ENCODE data around the gene UBE2E1.

UBE2E1 gene
- 45.1 to 120 (median 75.5) reads per million in 18 experiments for total RNA-seq

DNA sequence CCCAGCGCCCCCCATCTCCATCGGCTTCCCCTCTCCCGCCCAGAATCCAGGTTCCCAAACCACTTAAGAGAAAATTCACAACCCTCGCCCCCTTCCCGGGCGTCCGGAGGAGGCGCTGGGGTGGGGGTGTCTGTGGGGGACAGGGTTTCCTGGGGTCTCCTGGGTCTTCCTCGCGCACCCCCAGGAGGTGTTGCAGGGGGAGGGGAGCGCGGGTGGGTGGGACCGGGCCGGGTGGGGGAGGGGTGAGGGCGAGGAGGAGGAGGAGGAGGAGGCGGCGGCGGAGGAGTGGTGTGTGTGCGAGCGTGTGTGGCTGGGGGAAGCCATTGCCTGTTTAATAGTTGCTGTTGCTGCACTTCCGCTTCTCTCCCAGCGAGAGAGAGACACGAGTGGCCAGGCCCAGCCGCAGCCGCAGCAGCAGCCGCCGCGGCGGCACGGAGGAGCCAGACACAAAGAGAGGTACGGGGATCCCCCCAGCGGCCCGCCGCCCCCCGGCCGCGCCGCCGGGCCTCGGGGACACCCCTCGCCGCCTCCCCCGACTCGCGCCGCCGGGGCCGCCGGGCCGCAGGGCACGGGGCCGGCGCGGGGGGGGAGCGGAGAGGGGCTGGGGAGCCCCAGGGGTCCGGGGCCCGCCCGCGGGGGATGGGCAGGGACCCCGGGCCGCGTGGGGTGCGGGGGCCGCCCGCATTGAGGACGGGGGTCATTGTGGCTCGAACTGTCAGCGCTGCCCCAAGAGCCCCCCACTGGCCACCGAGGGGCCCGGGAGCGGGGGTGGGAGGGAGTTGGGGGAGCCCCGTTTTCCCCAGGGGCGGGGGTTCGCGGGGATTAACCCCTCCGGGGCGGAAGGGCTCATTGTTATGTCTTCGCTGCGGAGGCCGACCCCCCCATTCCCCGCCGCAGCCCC is at the start of gene UBE2E1:
UBE2E1 (plus strand) TSS at position 323 of the 901 bp plus-strand sequence. CDS start 1,315 bp downstream, outside the sequence.
- DNase-seq, result peak; percentile 73 to 86

DNA sequence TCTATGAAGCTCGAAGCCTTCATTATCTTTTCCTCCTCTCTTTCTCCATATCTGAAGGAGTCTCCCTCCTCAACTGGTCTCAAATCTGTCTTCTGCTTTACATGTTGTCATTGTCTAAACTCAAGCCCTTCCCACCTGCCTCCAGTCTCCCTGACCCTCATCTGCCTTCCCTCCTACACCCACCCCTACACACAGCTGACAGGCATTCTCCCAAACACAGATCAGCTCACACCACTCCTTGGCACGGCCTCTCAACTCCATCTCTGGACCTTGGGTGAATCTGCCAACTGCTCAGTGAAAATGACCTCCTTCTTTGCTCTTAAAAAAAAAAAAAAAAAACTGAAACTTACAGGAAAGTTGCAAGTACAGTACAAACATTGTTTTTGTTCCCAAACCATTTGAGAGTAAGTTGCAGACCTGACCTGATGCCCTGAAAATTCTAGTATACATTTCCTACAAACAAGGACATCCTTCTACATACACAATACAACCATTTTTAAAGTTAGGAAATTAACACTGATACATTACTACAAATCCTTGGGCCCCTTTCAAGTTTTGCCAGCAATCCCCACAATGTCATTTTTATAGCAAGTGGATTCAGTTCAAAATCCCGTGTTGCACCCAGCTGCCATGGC is 49.4 kb upstream of the UBE2E1 start:
- DNase-seq, result peak in 1 of 2 donors; percentile 27

DNA sequence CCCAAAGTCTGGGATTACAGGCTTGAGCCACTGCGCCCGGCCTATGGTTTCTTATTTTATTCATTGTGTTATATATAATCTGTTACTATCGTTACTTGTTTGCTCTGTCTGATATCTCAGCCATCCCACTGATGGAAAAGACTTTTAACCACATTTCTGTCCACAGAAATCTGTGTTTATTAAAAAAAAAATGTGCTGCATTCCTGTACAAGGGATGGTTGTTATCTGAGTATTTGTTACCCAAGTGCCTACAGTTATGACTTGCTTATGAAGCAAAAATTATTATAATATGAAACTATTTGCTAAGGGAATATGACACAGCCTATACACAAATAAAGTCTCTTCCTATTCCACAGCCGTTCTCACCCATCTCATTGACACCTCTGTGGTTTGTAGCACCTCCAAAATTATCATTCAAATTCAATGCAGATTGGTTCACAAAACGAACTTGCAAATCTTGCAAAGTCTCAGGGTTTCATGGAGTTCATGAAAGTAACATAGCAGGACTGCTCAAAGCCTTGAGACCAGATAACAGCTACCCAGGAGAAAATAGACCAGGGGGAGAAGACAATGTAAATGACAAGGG is 47.4 kb upstream of the UBE2E1 start:
- DNase-seq, result no peak

DNA sequence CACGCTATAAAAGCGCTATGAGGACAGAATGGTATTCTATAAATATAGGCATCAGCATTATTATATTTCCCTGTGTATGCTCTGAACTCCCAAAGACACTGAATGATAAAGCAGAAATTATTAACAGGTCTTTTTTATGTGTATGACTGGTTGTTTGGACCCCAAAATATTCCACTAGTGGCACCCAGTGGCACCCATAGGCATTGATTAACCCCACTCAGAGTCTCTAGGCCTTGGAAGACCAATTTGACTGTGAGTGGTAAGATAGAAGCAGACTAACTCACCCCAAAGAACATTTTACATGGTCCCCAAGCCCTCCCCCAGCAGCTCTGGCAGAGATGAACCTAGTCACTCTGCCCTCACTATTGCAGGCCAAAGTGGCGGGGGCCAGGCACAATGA is 45.4 kb upstream of the UBE2E1 start:
- peak in 1 of 2 donors; percentile 32 for DNase-seq

DNA sequence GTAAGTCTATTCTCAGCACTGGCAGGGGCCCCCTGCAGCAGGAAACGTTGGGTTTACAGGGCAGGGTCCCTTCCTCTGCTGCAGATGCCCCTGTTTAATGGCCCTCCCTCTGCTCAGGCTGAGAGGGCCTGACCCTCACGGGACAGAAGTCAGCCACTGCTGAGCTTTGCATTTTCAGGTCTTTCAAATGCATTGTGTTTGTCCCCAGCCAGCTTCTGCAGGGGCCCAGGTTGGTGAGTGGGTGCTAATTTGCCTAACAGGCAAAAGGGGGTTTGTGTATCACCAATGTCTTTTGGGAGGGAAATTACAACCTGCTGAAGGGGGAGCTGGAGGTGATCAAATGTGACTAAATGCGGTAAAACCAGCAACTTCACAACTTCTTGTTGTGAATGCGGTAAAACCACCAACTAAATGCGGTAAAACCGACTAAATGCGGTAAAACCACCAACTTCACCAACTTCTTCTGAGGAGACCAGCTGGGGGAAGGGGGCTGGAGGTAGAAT is 44.8 kb upstream of the UBE2E1 start:
- DNase-seq, result no peak

DNA sequence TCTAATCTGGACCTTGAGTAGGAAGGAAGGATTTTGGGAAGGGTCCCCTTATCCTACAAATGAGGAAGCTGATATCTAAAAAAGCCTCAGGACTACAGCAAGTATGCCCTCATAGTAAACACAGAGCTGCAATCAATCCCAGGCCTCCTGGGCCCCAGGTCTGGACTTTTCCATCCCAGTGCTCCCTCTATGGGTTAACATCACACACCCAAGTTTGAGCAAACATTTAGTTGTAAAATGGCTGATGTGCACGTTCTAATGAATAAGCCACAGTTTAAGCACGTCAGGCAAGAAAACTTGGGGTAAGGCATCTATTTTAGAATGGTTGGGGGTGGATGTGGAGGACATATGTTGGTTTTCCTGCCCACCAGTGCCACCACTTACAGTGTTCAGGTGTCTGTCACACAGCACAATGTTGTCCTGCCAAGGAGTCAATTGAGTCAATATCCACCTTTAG is 44.3 kb upstream of the UBE2E1 start:
- DNase-seq, result peak; percentile 35 to 57

DNA sequence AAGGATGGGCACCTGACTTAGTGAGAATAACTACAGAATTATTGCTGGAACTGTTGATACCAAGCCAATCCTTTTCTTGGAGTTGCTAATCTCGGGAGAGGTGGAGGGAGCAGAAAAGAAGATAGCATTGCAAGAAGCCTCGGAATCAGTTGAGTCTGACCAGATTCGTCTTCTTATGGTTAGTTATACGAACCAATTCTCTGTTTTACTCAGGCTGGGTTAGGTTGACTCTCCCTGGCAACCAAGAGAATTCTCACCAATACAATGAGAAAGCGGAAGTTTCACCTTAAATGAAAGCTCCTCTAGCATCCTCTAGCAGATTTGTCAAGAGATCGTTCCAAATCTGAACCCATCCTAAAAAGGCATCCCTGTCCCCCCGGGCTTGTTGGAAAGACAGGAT is 43.5 kb upstream of the UBE2E1 start:
- DNase-seq, result no peak

DNA sequence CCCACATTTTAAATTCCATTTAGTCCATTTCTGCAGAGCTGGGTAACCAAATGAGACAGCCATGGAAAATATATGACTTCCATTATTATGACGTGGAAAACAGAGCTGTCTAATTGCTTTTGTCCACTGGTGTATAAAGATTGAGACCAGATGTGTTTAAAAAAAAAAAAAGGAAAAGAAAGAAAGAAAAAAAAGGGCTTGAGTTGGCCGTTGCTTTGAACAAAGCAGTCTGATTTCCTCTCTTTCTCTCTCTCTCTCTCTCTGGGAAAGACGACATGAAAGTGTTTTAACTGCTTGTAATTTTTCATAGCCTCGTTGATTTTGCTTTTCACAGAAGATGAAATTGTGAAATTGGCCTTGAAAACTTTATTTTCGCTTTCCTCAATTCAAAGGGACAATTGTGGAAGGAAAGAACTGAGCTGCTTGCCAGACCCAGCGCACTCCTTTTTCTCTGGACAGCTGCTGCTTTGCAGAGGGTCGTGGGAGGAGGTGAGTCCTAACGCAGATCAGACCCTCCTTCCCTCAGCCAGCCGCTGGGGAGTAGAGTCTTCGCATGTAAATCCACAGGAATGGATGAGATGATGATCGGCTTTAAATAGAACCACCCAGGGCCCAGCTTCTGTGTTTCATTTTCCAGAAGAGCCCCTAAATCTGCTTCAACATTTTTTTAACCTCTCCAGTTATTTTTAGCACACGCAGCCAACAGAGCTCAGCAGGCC is 42.8 kb upstream of the UBE2E1 start:
- DNase-seq, result no peak

DNA sequence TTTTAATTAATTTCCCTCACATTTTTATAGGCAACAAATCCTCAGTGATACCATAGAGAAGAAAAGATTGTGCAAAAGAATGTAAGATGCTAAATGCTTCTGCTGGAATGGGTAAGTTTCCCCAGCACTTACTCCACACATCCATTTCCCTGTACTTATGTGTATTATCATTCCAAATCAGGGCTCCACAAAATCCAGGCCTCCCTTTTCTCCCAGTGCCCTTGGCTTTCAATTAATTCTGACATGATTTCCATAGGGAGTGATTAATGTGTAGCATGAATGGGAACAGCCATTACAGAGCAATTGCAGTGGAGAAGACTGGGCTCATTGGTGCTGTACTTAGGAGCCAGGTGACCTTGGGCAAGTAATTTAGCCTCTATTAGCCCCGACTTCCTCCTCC is 41.3 kb upstream of the UBE2E1 start:
- DNase-seq, result no peak

DNA sequence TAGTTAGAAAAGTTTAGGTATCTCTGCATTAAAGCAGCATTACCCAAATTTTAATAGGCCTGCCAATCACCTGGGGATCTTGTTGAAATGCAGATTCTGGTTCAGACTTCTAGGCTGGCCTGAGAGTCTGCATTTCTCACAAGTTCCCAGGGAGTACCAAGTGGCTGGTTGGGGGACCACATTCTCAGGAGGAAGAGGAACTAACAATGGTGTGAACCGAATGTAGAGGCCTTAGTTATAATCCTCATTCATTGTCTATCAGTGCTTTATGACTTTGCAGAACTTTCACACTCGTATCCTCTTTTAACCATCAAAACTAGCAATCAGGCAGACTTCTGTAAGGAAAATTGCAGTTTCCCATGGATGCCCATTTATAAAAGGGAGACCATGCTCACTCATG is 38.2 kb upstream of the UBE2E1 start:
- peak in 1 of 2 donors; percentile 7 for DNase-seq

DNA sequence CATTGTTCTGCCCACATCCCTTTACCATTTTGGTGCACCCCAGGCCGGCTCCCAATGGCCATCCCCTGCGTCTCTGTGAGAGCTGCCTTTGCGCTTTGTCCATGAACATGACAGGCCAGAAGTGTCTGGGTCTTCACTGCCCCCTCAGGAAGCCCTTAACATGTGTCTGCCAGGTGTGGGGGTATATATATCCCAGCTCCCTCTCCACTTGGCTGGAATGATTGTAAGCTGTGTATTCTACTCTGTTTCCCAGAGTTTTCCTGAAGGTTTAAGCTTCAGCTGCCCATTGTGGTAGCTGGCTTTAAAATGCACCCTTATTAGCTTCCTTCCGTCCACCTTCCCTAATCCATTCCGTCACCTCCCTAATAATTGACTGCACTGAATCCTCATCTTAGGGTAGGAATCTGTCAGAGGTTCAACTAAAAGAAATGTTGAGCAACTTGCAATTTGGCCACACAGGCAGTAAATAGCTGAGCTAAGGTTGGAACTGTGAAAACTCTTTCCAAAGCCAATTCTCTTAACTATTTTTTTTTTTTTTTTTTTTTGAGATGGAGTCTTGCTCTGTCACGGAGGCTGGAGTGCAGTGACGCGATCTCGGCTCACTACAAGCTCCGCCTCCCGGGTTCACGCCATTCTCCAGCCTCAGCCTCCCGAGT is 30.4 kb upstream of the UBE2E1 start:
- DNase-seq, result no peak

DNA sequence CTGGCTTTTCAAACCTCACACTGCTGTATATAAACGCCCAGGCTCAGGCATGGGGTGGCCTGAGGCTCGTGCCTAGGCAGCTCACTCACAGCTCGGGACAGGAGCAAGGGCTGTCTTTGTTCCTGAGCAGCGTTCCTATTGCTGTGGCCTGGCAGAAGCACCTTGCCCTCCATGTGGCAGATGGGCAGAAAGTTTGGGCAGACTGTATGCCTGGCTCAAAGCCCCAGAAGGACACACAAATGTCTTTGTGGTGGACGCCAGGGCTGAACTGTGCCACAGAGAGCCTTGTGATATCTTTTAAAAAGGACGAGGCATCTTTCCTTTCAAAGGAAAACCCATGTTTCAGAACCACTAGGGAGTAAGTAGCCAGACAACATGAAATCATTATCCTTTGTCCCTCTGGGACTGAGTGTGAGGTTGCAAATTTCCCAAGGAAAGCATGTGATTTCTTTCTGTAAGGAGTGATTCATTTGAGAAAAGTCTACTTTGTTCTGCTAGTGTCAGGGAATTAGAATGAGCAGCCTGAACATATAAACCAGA is 29.3 kb upstream of the UBE2E1 start:
- peak in 1 of 2 donors; percentile 13 for DNase-seq

DNA sequence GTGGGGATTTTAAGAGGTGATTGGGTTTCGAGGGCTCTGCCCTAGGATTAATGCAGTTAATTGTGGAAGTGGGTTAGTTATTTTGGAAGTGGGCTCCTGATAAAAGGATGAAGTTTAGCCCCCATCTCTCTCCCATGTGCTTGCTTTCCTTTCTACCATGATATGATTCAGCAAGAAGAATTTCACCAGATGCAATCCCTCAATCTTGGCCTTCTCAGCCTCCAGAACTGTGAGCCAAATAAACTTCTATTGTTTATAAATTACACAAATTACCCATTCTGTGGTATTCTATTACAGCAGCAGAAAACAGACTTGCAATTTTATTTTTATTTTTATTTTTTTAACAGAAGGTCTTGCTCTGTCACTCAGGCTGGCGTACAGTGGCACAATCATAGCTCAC is 27.3 kb upstream of the UBE2E1 start:
- DNase-seq, result no peak

DNA sequence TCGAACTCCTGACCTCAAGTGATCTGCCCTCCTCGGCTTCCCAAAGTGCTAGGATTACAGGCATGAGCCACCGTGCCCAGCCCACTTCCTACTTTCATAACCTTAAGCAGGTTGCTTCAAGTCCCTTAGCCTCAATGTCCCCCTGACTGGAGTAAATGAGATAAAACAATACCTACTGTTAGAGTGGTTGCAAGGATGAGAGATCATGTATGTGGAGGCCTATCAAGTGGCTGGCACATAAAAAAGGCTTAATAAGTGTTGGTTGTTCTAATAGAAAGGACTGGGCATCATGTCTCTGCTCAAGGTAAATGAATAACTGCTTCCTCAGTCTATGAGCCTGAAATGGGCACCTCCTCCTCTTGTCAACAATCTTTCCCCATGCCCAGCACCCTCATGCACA is 25.9 kb upstream of the UBE2E1 start:
- no peak for DNase-seq

DNA sequence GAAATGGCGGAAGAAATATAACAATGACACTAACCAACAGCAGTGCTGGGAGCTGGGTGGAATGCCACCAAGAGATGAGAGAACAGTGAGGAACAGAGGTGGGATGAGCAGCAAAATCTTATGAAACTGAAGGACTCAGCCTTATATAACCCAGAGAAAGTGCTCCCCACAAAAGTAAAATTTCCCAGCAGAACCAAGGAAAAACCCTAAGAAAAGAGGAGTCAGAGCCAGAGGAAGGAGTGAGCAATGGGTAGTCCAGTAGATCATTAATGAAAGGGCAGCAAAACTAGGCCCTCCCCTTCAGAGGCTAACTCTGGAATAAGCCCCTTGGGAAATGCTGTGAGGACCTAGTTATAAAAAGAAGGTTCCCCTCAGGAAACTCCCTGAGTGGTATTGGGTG is 24.7 kb upstream of the UBE2E1 start:
- no peak for DNase-seq

DNA sequence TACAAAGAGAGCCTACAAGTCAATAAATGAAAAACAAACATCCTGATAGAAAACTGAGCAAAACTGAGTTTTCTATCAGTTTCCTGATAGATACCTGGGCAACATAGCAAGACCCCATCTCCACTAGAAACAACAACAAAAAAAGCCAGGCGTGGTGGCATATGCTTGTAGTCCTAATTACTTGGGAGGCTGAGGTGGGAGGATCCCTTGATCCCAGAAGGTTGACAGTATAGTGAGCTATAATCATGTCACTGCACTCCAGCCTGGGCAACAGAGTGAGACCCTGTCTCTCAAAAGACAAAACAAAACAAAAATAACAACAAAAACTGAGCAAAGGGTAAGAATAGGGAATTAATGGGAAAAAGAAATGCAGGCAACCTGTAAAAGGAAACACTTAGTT is 23.9 kb upstream of the UBE2E1 start:
- no peak for DNase-seq

DNA sequence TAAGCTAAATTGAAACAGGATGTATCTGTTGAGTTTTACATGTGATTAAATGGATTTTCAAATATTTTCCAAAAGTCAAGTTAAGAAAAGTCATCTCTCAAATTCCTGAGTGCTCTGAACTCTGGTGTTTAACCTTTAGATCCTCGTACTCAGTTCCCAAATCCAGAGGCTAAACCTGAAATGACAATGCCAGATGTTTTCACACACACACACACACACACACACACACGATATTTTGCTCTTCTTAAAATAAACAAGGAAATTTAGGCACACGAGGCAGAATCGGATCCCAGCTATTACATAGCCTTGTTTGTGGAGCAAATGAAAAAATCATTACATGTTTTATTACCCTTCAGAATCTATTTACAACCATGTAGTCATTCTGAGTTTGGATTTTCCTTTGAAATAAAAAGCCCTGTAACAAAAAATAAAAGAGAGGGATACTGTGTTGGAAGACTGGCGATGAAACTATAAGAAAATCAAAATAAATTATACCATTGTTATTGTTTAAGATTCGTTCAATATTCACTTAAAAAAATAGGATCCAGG is 20.6 kb upstream of the UBE2E1 start:
- DNase-seq, result no peak

DNA sequence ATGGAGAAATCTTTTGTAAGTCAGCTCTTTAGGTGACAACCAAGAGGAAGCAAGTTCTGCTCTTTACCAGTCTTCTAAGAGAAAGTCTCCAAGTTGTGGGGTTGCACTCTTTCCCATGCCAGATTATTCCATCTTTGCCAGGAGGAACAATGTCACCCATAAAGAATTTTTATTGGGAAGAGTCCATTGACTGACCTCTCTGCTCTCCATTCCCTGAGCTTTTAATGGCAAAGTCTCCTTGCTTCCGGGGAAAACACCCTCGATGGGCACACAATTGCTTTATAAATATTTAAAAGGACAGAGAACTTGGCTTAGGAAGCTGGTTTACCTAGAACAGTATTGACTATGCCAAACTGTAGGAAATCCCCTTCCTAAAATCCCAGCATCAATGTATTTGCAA is 19.9 kb upstream of the UBE2E1 start:
- no peak for DNase-seq

DNA sequence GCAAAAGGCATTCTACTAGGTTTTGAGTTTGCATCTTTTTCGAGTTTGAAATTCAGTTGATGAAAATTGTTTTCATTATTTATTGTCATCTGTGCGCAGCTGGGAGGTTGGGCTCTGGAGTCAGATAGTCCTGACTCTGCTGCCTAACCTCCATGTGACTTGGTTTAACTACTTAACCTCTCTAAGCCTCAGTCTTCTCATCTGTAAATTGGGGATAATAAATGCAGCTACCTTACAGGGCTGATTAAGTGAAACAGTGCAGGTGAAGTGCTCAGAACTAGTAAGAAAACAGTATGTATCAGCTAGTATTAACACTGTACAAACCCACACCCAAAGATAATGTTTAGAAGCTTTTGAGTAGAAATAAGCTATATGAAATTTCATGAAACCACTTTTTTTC is 14.1 kb upstream of the UBE2E1 start:
- no peak for DNase-seq

DNA sequence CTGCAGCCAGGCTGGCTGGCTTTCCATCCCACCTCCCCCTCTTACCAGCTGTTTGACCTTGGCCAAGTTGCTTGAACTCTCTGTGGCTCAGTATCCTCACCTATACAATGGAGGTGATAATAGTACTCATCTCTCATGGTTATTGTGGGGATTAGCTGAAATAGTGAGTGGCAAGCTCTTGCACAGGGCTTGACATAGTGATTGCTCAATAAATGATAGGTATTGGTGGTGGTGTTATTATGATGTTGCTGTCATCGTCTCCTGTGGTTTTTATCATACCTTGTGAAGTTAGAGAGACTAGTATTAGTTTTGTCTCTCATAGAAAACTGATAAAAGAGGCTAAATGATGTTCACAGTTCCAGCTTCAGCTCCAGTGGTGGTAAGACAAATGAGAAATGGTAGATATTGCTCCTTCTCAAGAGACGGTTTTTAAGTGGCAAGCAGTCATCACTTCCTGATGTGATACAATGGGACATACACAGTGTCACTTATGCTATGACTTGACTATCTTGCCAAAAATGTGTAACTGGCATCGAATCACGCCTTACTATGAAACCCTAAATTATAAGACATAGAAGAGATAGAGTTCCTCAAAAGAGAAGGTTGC is 12.1 kb upstream of the UBE2E1 start:
- no peak for DNase-seq

DNA sequence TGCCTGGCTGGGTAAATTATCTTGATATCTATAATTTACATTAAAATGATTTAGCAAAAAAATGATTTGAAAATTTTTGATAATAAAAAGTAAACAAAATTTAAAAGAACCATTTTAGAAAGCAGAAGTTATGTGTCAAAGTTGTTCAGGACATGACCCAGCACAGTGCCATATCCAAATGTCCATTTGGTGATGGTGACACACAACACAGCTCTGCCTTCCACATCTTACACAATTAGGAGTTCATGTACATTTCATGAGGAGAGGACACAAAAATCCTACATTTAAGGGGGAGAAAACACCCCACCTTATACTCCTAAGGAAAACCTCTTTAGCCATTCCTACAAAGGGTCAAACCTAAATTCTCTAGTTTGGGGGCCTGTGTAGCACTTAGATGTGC is 10.7 kb upstream of the UBE2E1 start:
- peak; percentile 9 to 14 for DNase-seq

All from inflammatory macrophage (primary cell).